GM21717 (cell line): ENCODE data around the gene OR4F15.

Experiments
- ATAC-seq: cut with Tn5 transposase; IDR thresholded peaks from one replicate; pipeline ENCODE4 v1.9.1; 2021; ENCODE audit warnings: mild to moderate bottlenecking, moderate library complexity; ENCODE audit not compliant: unreplicated experiment

The OR4F15 gene

GRCh38 chr15:101803676-101804075, 8.3 kb upstream of the OR4F15 start:
- ATAC-seq: no peak

GRCh38 chr15:101804375-101804774, 7.6 kb upstream of the OR4F15 start:
- no peak for ATAC-seq

GRCh38 chr15:101804941-101805340, 7.1 kb upstream of the OR4F15 start:
- ATAC-seq: no peak

DNA sequence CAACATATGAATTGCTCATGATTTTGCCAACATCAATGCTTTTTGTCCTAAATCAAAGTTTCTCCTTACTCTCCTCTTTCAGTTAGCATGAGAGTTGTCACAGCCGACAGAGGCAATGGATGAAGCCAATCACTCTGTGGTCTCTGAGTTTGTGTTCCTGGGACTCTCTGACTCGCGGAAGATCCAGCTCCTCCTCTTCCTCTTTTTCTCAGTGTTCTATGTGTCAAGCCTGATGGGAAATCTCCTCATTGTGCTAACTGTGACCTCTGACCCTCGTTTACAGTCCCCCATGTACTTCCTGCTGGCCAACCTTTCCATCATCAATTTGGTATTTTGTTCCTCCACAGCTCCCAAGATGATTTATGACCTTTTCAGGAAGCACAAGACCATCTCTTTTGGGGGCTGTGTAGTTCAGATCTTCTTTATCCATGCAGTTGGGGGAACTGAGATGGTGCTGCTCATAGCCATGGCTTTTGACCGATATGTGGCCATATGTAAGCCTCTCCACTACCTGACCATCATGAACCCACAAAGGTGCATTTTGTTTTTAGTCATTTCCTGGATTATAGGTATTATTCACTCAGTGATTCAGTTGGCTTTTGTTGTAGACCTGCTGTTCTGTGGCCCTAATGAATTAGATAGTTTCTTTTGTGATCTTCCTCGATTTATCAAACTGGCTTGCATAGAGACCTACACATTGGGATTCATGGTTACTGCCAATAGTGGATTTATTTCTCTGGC, 6.2 kb upstream of the OR4F15 start:
- ATAC-seq: no peak

GRCh38 chr15:101807345-101807945, 4.6 kb upstream of the OR4F15 start:
- no peak for ATAC-seq

DNA sequence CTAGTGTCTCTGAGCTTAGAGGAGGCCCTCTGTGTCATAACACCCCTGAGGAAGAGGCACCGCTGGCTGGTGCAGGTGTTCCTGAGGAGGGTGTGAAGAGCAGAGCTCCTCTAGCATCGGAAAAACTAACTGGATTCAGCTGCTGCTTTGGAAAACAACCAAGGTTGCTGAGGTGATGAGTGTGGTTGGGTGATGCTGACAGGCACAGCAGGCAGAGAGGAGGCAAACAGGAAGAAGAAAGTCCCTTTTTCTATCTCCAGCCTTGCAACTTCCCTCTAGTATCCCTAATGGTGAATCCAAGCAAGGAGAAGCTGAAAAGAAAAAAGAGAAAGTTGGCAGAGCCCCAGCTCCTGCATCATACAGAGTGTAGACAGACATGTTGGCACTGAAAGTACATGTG, 3.8 kb upstream of the OR4F15 start:
- no peak for ATAC-seq

DNA sequence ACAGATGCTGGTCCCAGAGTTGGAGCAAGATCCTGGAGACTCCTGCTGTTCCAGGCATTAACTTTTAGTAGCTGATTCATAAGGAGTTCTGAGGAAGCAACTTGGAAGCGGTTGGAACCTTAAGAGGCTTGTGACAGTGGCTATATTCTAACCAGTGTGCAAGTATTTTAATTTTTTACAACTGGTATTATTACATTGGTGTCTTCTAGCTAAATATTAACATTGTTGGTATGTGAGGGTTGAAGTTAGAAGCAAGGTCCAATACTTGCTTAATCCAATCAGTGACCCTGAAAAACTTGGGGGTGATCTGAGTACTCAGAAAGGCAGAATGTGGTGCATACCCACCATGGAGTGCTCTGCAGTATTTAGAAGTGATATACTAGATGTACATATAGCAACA, 1.5 kb upstream of the OR4F15 start:
- no peak for ATAC-seq

GRCh38 chr15:101810876-101811275, 1.1 kb upstream of the OR4F15 start:
- no peak for ATAC-seq

DNA sequence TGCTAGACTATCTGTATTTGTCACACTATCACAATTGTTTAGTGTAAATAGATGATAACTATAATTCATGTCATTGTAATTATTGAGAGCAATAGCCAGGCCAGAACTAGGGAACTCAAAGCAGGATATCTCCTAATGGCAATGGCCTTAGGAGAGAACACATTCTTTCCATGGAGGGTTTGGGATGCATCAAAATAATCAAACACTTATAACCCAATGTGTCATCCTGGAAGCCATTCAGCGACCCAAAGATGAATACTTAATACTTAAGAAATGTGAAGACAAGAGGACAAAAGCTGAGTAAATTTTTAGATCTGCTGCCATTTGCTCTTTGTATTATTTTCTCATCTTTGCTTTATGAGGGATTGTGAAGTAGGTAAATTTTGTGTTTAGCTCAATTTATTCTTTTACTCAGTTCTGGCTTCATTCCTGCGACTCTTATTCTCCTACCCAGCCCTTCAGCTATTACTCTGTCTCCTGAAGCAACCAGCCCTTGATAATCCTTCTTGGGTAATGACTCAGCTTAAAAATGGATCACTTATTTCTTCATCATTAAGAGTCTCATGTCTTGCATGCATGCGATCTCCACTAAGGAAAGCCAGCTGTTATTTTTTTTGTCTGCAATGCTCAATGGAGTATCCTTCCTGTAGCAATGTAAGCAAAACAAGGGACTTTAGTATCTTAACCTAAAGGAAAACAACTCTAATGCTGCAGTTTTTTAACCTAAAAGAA, 2.0 kb downstream of the OR4F15 start:
- no peak for ATAC-seq

DNA sequence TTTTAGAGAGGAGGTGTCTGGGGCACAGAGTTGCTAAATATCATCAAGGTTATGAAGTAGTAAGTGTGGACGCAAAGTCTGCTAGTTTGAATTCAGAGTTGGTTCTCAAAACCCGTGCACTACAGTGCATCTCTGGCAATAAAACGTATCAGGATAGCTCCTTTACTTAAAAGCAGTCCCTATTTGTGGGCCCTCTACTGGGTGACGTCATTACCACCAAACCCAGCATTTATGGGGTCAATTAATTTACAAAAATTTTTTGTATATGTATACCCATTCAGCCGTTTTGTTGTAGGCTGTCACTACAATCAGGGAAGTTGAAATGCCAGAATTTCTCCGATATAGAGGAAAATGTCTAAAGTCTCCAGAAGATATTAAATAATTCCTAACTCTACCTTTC, 8.8 kb downstream of the OR4F15 start:
- ATAC-seq: no peak

DNA sequence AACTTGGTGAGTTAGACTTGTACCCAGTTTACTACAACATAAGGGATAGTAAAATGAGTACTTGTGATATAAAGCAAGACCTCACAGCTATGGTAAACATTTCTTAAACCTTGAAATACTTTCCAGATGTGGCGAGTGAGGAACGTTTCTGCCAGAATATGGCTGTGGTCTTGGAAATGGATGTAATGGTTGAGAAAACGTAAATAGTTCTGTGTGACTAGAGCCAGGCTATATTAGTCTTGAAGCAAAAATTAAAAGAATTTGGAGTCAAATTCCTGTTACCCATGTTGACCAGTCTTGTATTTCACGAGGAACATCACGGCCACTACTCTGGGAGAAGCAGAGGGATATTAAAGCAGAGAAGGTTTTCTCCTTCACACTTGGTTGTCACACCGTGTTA, 15.3 kb downstream of the OR4F15 start:
- ATAC-seq: no peak

DNA sequence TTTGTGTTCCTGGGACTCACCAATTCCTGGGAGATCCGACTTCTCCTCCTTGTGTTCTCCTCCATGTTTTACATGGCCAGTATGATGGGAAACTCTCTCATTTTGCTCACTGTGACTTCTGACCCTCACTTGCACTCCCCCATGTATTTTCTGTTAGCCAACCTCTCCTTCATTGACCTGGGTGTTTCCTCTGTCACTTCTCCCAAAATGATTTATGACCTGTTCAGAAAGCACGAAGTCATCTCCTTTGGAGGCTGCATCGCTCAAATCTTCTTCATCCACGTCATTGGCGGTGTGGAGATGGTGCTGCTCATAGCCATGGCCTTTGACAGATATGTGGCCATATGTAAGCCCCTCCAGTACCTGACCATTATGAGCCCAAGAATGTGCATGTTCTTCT, 16.8 kb downstream of the OR4F15 start:
- ATAC-seq: no peak

GRCh38 chr15:101841656-101842055, 29.7 kb downstream of the OR4F15 start:
- ATAC-seq: no peak

DNA sequence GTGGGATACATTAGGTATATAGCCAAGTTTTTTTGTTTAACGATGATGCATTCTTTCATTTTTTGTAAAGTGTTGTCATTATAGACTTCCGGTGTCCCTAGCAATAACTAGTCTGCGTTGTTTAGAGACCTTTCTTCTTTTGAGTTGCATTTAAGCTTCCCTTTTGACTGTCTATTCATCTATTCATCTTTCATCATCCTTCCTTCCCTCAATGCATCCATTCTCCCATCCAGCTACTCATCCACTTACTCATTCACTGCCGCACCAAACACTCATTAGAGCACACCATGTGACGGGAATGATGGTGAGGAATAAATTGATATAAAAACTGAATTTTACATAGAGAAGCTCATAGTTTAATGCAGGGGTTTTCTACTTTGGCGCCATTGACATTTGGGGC, 32.9 kb downstream of the OR4F15 start:
- no peak for ATAC-seq

DNA sequence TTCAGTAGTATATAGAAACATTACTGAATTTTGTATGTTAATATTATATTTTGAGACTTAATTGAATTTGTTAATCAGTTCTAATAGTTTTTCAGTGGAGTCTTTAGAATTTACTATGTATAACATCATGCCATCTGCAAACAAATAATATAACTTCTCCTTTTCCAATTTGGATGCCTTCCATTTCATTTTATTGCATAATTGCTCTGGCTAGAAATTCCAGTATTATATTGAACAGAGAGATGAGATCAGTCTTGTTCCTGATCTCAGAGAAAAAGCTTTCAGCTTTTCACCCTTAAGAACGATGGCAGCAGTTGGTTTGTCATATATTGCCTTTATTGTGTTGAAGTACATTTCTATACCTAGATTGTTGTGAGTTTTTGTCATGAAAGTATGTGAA, 40.4 kb downstream of the OR4F15 start:
- ATAC-seq: no peak
